ENCODE data around the gene DNER. TPM values are rescaled to one million over a fixed set of nuclear protein-coding genes. Genes with fewer than 3 reads are reported as not detected.

DNER gene
- total and polyA plus RNA-seq, 2 experiments from 2014 or later = 4.7 to 8.8 TPM

GRCh38 chr2:229456091-229456490 lies 258.3 kb downstream of the DNER start:
- no peaks in the 10 kb centered on the region for H3K9me2 ChIP-seq (ENCODE audit: insufficient read depth)
- H4K20me1 ChIP-seq (replicated peaks; ENCODE audit: insufficient read depth) = no peaks in the 10 kb centered on the region
- Mint-ChIP-seq H3K9me3 (no peaks in the 10 kb centered on the region), H3K4me3 (no peak overlapping the region), H3K27ac (no peak overlapping the region), H3K36me3 (ENCODE audit: low read depth) (no peaks in the 10 kb centered on the region), H3K27me3 (ENCODE audit: insufficient read depth, low read depth, poor library complexity) (peaks cover 3% of the 10 kb centered on the region), H3K4me1 (no peaks in the 10 kb centered on the region)
- no peaks in the 10 kb centered on the region for H3K79me2 ChIP-seq (replicated peaks; ENCODE audit: insufficient read depth)
- no peak overlapping the region for H3K27ac ChIP-seq (ENCODE audit: low read depth)
- H3K4me3 ChIP-seq = no peak overlapping the region
- DNase-seq (ENCODE audit: low spot score) = no peak
- no peak for ATAC-seq
- no peaks in the 10 kb centered on the region for H3K36me3 ChIP-seq (ENCODE audit: insufficient read depth)
- no peak overlapping the region for H3K4me2 ChIP-seq
- no peak overlapping the region for H2AFZ ChIP-seq
- H3K4me1 ChIP-seq (ENCODE audit: insufficient read depth) = no peaks in the 10 kb centered on the region
- no peaks in the 10 kb centered on the region for H3F3A ChIP-seq (replicated peaks; ENCODE audit: low read depth)
- TF ChIP-seq ZNF462 (CRISPR knock-in tag; IDR thresholded peaks at IDR 0.05) = no peak
- TF ChIP-seq POLR2AphosphoS5 (IDR thresholded peaks at IDR 0.05; ENCODE audit: low read depth) = no peak
- no peak for TF ChIP-seq EZH2 (IDR thresholded peaks at IDR 0.05; ENCODE audit: low read depth, unreplicated experiment)
- no peak for TF ChIP-seq ETS1 (IDR thresholded peaks at IDR 0.05)
- TF ChIP-seq ZNF331 (CRISPR knock-in tag; IDR thresholded peaks at IDR 0.05; ENCODE audit: low read depth) = no peak
- no peak for TF ChIP-seq NANOG (IDR thresholded peaks at IDR 0.05; ENCODE audit: borderline replicate concordance)
- no peak for TF ChIP-seq JUNB (IDR thresholded peaks at IDR 0.05; ENCODE audit: unreplicated experiment)
- no peak for TF ChIP-seq EZH2phosphoT487 (IDR thresholded peaks at IDR 0.05; ENCODE audit: unreplicated experiment)
- no peak for TF ChIP-seq CREB1 (CRISPR knock-in tag; IDR thresholded peaks at IDR 0.05; ENCODE audit: low read depth)
- TF ChIP-seq, protein P1, sequence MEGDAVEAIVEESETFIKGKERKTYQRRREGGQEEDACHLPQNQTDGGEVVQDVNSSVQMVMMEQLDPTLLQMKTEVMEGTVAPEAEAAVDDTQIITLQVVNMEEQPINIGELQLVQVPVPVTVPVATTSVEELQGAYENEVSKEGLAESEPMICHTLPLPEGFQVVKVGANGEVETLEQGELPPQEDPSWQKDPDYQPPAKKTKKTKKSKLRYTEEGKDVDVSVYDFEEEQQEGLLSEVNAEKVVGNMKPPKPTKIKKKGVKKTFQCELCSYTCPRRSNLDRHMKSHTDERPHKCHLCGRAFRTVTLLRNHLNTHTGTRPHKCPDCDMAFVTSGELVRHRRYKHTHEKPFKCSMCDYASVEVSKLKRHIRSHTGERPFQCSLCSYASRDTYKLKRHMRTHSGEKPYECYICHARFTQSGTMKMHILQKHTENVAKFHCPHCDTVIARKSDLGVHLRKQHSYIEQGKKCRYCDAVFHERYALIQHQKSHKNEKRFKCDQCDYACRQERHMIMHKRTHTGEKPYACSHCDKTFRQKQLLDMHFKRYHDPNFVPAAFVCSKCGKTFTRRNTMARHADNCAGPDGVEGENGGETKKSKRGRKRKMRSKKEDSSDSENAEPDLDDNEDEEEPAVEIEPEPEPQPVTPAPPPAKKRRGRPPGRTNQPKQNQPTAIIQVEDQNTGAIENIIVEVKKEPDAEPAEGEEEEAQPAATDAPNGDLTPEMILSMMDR (conservative IDR thresholded peaks at IDR 0.05; ENCODE audit: low read depth in 2 of 2) = no peak
- no peak for TF ChIP-seq STAT1 (IDR thresholded peaks at IDR 0.05; ENCODE audit: unreplicated experiment)
- TF ChIP-seq ZNF114 (CRISPR knock-in tag; IDR thresholded peaks at IDR 0.05) = no peak
- TF ChIP-seq, protein P2, sequence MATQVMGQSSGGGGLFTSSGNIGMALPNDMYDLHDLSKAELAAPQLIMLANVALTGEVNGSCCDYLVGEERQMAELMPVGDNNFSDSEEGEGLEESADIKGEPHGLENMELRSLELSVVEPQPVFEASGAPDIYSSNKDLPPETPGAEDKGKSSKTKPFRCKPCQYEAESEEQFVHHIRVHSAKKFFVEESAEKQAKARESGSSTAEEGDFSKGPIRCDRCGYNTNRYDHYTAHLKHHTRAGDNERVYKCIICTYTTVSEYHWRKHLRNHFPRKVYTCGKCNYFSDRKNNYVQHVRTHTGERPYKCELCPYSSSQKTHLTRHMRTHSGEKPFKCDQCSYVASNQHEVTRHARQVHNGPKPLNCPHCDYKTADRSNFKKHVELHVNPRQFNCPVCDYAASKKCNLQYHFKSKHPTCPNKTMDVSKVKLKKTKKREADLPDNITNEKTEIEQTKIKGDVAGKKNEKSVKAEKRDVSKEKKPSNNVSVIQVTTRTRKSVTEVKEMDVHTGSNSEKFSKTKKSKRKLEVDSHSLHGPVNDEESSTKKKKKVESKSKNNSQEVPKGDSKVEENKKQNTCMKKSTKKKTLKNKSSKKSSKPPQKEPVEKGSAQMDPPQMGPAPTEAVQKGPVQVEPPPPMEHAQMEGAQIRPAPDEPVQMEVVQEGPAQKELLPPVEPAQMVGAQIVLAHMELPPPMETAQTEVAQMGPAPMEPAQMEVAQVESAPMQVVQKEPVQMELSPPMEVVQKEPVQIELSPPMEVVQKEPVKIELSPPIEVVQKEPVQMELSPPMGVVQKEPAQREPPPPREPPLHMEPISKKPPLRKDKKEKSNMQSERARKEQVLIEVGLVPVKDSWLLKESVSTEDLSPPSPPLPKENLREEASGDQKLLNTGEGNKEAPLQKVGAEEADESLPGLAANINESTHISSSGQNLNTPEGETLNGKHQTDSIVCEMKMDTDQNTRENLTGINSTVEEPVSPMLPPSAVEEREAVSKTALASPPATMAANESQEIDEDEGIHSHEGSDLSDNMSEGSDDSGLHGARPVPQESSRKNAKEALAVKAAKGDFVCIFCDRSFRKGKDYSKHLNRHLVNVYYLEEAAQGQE (IDR thresholded peaks at IDR 0.05; ENCODE audit: unreplicated experiment) = no peak
- H3K27me3 ChIP-seq (ENCODE audit: insufficient read depth) = no peaks in the 10 kb centered on the region

All from GM23338 (cell line).